WI38 (cell line): ENCODE results near the gene TNS4.

Source experiments
- H3K4me3 ChIP-seq: 2 replicates; pipeline ENCODE4 v1.5.1; 2011; ENCODE audit warnings: low read depth, mild to moderate bottlenecking, control low read depth, low read length
- TF ChIP-seq, protein P1 (sequence below): IDR thresholded peaks from 2 replicates; pipeline ENCODE4 v1.5.1; 2012; ENCODE audit warnings: low read depth, mild to moderate bottlenecking, control low read depth, low read length

Gene TNS4

DNA sequence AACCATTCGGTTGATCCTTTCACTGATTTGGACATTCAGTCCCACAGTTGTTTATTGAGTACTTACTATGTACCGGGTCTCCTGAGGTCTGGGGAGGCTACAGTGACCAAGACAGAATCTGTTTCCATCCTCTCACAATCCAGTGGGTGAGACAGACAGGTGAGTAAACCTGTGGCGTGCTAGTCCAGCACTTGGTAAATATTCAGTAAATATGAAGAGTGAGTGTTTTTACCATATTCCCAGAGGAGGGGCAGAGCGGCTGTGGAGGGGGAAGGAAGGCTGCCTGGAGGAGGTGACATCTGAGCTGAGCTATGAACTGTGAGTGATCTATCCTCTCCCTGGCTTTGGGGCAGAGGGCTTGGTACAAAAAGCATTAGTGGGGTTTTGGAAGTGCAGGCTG is 32.5 kb upstream of the TNS4 start:
- TF ChIP-seq, protein P1, sequence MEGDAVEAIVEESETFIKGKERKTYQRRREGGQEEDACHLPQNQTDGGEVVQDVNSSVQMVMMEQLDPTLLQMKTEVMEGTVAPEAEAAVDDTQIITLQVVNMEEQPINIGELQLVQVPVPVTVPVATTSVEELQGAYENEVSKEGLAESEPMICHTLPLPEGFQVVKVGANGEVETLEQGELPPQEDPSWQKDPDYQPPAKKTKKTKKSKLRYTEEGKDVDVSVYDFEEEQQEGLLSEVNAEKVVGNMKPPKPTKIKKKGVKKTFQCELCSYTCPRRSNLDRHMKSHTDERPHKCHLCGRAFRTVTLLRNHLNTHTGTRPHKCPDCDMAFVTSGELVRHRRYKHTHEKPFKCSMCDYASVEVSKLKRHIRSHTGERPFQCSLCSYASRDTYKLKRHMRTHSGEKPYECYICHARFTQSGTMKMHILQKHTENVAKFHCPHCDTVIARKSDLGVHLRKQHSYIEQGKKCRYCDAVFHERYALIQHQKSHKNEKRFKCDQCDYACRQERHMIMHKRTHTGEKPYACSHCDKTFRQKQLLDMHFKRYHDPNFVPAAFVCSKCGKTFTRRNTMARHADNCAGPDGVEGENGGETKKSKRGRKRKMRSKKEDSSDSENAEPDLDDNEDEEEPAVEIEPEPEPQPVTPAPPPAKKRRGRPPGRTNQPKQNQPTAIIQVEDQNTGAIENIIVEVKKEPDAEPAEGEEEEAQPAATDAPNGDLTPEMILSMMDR: no peak
- H3K4me3 ChIP-seq: no peak overlapping the region

GRCh38 chr17:40532520-40533253 is 31.3 kb upstream of the TNS4 start:
- TF ChIP-seq, protein P1: no peak
- H3K4me3 ChIP-seq: no peak overlapping the region

- TF ChIP-seq, protein P1: no peak
- H3K4me3 ChIP-seq: no peak overlapping the region
Measured at GRCh38 chr17:40531051-40531991, 29.9 kb upstream of the TNS4 start.

DNA sequence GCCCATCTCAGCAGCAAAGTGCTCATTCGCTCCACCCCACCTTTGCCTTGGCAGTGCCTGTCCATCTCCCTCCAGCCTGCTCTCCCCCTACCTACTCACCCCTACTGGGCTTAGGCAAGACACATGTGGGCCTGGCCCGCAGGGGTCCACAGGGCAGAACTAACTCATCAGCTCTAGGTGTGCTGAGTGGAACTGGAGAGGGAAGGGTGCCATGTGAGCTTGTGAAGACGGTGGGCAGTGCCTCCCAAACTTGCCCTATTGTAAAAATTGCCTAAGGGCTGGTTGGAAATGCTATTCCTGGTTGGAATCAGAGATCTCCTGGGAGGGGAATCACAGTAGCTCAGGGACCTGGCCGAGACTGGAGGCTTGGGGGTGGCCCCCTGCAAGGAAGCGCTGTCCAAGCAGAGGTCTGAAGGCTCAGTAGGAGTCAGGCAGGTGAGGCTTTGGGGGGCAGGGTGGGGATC is 29.1 kb upstream of the TNS4 start:
- H3K4me3 ChIP-seq: no peak overlapping the region
- TF ChIP-seq, protein P1: no peak

DNA sequence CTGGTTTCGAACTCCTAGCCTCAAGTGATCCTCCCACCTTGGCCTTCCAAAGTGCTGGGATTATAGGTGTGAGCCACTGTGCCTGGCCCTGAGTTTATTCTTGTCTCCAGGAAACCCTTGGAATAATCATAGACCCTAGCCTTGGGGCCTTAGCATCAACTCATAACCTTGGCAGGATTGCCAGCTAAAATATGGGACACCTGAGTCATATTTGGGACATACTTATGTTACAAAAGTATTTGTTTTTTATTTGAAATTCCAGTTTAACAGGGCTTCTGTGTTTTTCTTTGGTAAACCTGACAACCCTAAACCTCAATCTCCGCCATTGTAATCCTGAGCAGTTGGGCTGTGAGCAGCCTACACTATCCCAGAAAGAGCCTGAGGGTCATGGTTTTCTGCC is 28.6 kb upstream of the TNS4 start:
- TF ChIP-seq, protein P1: no peak
- H3K4me3 ChIP-seq: no peak overlapping the region

- TF ChIP-seq, protein P1: no peak
- H3K4me3 ChIP-seq: no peak overlapping the region
Measured at GRCh38 chr17:40528692-40529417, 27.4 kb upstream of the TNS4 start.
